Panc1 (cell line): ENCODE measurements around the gene DTNBP1. TPM values are rescaled to one million over a fixed set of nuclear protein-coding genes. Genes with fewer than 3 reads are reported as not detected.

Experiments used
- ATAC-seq: fragments of 200-7000 bp; cut with Tn5 transposase; 2 replicates; pipeline ENCODE4 v1.9.1; 2020; ENCODE audit warnings: mild to moderate bottlenecking, moderate library complexity
- BruUV-seq: library from RNA; stranded (reverse); fragments of 400-500 nt; replicated peaks from 2 replicates; lab custom pipeline; 2021; lab: Mats Ljungman, UMichigan
- CTCF ChIA-PET: fragments of 300-600 bp; sonication (Branson Sonifier 250); formaldehyde crosslinking; loops from one replicate; lab custom pipeline; 2022; ENCODE audit warnings: antibody characterized with exemption; lab: Charles Lee
- POLR2A ChIA-PET: fragments of 300-600 bp; sonication (Branson Sonifier 250); formaldehyde crosslinking; loops from one replicate; lab custom pipeline; 2022; ENCODE audit warnings: antibody characterized with exemption; lab: Charles Lee
- DNase-seq: peaks from one replicate; pipeline ENCODE4 v3.0.0-alpha.2; 2010; ENCODE audit warnings: low read depth, low spot score
- H3K27ac ChIP-seq: 2 replicates; pipeline ENCODE4 v1.5.1; 2011; ENCODE audit warnings: mild to moderate bottlenecking, low read length, inconsistent platforms
- H3K27me3 ChIP-seq: fragments of 200-500 bp; sonication (Bioruptor generic); 2 replicates; pipeline ENCODE4 v1.6.0; 2014; ENCODE audit warnings: low read length, inconsistent platforms; ENCODE audit not compliant: control insufficient read depth, insufficient read depth
- H3K36me3 ChIP-seq: fragments of 200-500 bp; sonication (Bioruptor generic); 2 replicates; pipeline ENCODE4 v1.5.1; 2014; ENCODE audit warnings: inconsistent platforms, mild to moderate bottlenecking, low read length, moderate library complexity; ENCODE audit not compliant: control insufficient read depth, insufficient read depth
- H3K4me1 ChIP-seq: 2 replicates; pipeline ENCODE4 v1.5.1; 2011; ENCODE audit warnings: inconsistent platforms, mild to moderate bottlenecking, low read length, moderate library complexity; ENCODE audit not compliant: control insufficient read depth, insufficient read depth
- H3K4me3 ChIP-seq, 2 experiments: 2 replicates each; pipeline ENCODE4 v1.5.1; 2011 to 2012; ENCODE audit warnings: low read depth in 2 of 2, low read length in 2 of 2, mild to moderate bottlenecking in 2 of 2, inconsistent platforms in 1 of 2, moderate library complexity in 1 of 2
- H3K9me3 ChIP-seq: fragments of 200-500 bp; sonication (Bioruptor generic); 2 replicates; pipeline ENCODE4 v1.5.1; 2014; ENCODE audit warnings: low read depth, mild to moderate bottlenecking, inconsistent platforms, low read length, moderate library complexity; ENCODE audit not compliant: control insufficient read depth, insufficient read depth
- POLR2AphosphoS5 ChIP-seq: IDR thresholded peaks from 2 replicates; pipeline ENCODE4 v1.6.1; 2012; ENCODE audit warnings: mild to moderate bottlenecking, low read depth, low read length, moderate library complexity
- SIN3A ChIP-seq: IDR thresholded peaks from 2 replicates; pipeline ENCODE4 v1.6.1; 2012; ENCODE audit warnings: low read depth, mild to moderate bottlenecking, low read length, moderate library complexity, borderline replicate concordance; ENCODE audit not compliant: insufficient read depth
- TCF7L2 ChIP-seq: IDR thresholded peaks from 2 replicates; pipeline ENCODE4 v1.6.1; 2011; ENCODE audit warnings: mild to moderate bottlenecking, low read depth, low read length, inconsistent platforms
- in situ Hi-C: cut with HindIII; loops from 2 replicates; pipeline ENCODE4 v1.10.0; 2016; ENCODE audit warnings: low sequenced_read_pairs, low pct_unique_long_range_greater_than_20kb
- intact Hi-C: fragments of 100-400 bp; cut with micrococcal nuclease; formaldehyde crosslinking; loops from one replicate; pipeline ENCODE4 v1.10.0; 2022; ENCODE audit not compliant: unreplicated experiment
- total RNA-seq: library from RNA; stranded (reverse); gene quantifications from one replicate; pipeline ENCODE4 v1.2.1, GENCODE V29; 2021; ENCODE audit not compliant: unreplicated experiment
- TF ChIP-seq, protein P1 (sequence below): fragments of 450-650 bp; IDR thresholded peaks from 2 replicates; pipeline ENCODE4 v1.5.1; 2017; ENCODE audit warnings: mild to moderate bottlenecking
- TF ChIP-seq, protein P2 (sequence below), 2 experiments: IDR thresholded peaks; 2 replicates each; pipeline ENCODE4 v1.6.1; 2011 to 2012; ENCODE audit warnings: low read depth in 2 of 2, control low read depth in 1 of 2, low read length in 1 of 2, mild to moderate bottlenecking in 1 of 2, moderate library complexity in 1 of 2; ENCODE audit not compliant: insufficient read depth in 1 of 2

Gene DTNBP1
- total RNA-seq, 1 experiment from 2014 or later: 29.3 TPM

DNA sequence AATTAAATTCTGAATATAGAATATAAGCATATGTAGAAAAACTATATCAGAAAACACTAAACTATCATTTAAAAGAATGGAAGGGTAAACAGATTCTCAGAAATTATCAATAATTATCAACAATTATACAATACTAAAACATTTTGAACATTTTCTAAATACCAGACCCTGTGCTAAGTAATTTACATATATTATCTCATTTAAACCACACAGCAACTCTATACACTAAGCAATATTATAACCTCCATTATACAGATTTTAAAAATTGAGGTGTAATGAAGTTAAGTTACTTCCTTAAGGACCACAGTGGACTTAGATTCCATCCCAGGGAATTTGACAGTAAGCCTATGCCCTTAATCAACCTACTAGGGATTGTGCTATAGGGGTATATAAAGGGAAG lies 33.3 kb downstream of the DTNBP1 start:
- Histone ChIP-seq H3K4me3 (no peak overlapping the region), H3K9me3 (no peaks in the 10 kb centered on the region), H3K27ac (no peak overlapping the region), H3K36me3 (peaks cover 3% of the 10 kb centered on the region), H3K27me3 (no peaks in the 10 kb centered on the region), H3K4me1 (no peaks in the 10 kb centered on the region; the same call in 1 of the 2 replicates)
- DNase-seq (no peak), ATAC-seq (no peak)
- TF ChIP-seq POLR2AphosphoS5: no peak
- TF ChIP-seq, protein P1, sequence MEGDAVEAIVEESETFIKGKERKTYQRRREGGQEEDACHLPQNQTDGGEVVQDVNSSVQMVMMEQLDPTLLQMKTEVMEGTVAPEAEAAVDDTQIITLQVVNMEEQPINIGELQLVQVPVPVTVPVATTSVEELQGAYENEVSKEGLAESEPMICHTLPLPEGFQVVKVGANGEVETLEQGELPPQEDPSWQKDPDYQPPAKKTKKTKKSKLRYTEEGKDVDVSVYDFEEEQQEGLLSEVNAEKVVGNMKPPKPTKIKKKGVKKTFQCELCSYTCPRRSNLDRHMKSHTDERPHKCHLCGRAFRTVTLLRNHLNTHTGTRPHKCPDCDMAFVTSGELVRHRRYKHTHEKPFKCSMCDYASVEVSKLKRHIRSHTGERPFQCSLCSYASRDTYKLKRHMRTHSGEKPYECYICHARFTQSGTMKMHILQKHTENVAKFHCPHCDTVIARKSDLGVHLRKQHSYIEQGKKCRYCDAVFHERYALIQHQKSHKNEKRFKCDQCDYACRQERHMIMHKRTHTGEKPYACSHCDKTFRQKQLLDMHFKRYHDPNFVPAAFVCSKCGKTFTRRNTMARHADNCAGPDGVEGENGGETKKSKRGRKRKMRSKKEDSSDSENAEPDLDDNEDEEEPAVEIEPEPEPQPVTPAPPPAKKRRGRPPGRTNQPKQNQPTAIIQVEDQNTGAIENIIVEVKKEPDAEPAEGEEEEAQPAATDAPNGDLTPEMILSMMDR: no peak
- TF ChIP-seq, protein P2, sequence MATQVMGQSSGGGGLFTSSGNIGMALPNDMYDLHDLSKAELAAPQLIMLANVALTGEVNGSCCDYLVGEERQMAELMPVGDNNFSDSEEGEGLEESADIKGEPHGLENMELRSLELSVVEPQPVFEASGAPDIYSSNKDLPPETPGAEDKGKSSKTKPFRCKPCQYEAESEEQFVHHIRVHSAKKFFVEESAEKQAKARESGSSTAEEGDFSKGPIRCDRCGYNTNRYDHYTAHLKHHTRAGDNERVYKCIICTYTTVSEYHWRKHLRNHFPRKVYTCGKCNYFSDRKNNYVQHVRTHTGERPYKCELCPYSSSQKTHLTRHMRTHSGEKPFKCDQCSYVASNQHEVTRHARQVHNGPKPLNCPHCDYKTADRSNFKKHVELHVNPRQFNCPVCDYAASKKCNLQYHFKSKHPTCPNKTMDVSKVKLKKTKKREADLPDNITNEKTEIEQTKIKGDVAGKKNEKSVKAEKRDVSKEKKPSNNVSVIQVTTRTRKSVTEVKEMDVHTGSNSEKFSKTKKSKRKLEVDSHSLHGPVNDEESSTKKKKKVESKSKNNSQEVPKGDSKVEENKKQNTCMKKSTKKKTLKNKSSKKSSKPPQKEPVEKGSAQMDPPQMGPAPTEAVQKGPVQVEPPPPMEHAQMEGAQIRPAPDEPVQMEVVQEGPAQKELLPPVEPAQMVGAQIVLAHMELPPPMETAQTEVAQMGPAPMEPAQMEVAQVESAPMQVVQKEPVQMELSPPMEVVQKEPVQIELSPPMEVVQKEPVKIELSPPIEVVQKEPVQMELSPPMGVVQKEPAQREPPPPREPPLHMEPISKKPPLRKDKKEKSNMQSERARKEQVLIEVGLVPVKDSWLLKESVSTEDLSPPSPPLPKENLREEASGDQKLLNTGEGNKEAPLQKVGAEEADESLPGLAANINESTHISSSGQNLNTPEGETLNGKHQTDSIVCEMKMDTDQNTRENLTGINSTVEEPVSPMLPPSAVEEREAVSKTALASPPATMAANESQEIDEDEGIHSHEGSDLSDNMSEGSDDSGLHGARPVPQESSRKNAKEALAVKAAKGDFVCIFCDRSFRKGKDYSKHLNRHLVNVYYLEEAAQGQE (IDR thresholded peaks at IDR 0.05; ENCODE audit: insufficient read depth in 1 of 2, low read depth in 2 of 2, low read length in 1 of 2): no peak
- TF ChIP-seq SIN3A: no peak
- TF ChIP-seq TCF7L2: no peak
- intact Hi-C loops (loop anchor here (10.0 kb wide), 1 partner anchor 135 kb away; no protein-coding TSS in a partner anchor), in situ Hi-C loops (no loop called here)
- BruUV-seq: no TSS peak
- POLR2A ChIA-PET: no interaction called here
- CTCF ChIA-PET: no interaction called here

DNA sequence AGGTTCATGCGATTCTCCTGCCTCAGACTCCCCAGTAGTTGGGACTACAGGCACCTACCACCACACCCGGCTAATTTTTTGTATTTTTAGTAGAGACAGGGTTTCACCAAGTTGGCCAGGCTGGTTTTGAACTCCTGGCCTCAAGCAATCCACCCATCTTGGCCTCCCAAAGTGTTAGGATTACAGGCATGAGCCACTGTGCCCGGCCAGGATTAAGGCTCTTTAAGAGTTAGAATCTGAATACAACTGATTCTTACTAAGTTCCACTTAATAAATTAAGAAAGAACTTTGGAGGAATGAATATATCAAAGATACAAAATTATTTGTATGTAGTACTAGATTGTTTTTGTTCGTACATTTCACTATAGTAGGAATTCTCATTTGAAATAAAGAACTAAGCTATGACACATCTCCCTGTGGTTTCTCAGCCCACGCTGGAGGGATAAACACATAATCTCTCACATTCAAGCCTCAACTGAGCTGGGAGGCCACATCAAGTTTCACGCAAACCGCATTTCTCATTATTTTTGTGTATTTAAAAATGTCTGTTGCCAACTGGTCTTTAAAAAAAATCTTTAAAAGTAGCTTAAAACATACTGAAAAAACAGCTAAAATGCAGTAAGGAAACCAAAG lies 34.2 kb downstream of the DTNBP1 start:
- in situ Hi-C loops (no loop called here), intact Hi-C loops (loop anchor here (10.0 kb wide), 1 partner anchor 134 kb away; no protein-coding TSS in a partner anchor)
- TF ChIP-seq SIN3A (no peak), TCF7L2 (no peak), POLR2AphosphoS5 (no peak)
- TF ChIP-seq, protein P1: no peak
- TF ChIP-seq, protein P2 (IDR thresholded peaks at IDR 0.05; ENCODE audit: insufficient read depth in 1 of 2, low read depth in 2 of 2, low read length in 1 of 2): no peak
- no TSS peak for BruUV-seq
- POLR2A ChIA-PET: no interaction called here
- Histone ChIP-seq H3K36me3 (peaks cover 3% of the 10 kb centered on the region), H3K4me3 (no peak overlapping the region), H3K27me3 (no peaks in the 10 kb centered on the region), H3K27ac (no peak overlapping the region), H3K4me1 (no peaks in the 10 kb centered on the region; the same call in 1 of the 2 replicates), H3K9me3 (no peaks in the 10 kb centered on the region)
- CTCF ChIA-PET: interaction anchor here (0.6 kb wide), 1 partner anchor 109 kb away, joined by 3 read pairs; no protein-coding TSS in a partner anchor
- DNase-seq: no peak
- no peak for ATAC-seq
